Skin epidermis (tissue), 12 donors: ENCODE measurements around the gene TBPL1.
"Not testable (repeated sequence)": the region's sequence is repeated elsewhere in the genome, so short reads cannot be mapped to it uniquely, and the experiment has no call there.

Experiments used
- H3K27ac ChIP-seq, 21 experiments: fragments of 200-600 bp; sonication (generic) in 11 of 21; one replicate each; pipeline ENCODE4 v1.5.0; 2020; ENCODE audit warnings: mild to moderate bottlenecking in 3 of 21, inconsistent platforms in 2 of 21, moderate library complexity in 2 of 21
- H3K4me3 ChIP-seq, 7 experiments: fragments of 200-600 bp; sonication (generic) in 2 of 7; one replicate each; pipeline ENCODE4 v1.5.0; 2020; ENCODE audit warnings: inconsistent platforms in 2 of 7, mild to moderate bottlenecking in 2 of 7, moderate library complexity in 1 of 7

The TBPL1 gene

DNA sequence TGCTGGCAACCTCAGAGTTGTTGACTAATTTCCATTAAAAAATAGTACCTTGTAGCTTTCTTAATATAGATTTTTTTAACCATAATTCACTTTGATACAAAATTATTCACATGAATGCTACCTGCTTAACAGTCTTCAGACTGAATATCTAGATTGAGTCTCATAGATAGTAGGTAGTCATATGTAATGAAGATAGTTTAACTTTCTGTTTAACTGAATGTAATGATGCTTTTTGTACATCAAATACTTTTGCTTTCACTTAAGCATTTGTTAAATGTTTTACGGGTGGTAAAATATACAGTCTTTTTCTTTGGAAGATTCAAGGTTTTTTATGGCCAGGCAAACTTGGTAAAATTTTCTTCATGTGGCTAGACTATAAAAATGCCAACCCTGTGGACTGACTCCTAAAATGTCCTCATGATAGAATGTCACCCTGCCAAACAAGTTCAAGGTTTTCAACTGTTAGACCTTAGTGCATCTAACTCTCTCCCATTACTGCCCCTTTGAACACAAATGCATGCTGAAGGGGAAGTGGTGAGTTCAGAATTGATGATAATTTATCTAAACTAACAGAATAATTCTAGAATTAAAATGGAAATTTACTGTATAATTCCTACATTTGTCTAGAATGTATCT, 16.4 kb downstream of the TBPL1 start:
- Histone ChIP-seq H3K27ac (peak overlapping the region in 1 of 21 experiments; percentile 1), H3K4me3 (no peak overlapping the region)

DNA sequence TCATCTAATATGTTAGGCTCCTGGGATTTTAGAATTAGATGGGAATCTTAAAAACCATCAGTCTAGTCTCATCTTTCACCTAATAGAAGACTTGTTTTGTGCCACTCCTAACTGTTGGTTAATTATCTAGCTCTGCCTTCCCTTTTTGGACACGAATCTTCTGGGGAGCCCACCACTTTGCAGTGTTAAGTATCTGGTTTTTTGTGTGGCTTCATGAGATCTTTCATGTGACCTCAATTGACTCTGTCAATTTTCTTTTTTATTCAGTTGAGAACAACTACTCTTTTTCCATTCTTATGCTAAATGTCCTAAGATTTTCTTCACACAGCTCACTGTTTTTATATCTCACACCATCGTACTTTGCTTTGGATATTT, 16.9 kb downstream of the TBPL1 start:
- H3K4me3 ChIP-seq, result no peak overlapping the region
- H3K27ac ChIP-seq, result peak overlapping the region in 1 of 21 experiments; percentile 1

DNA sequence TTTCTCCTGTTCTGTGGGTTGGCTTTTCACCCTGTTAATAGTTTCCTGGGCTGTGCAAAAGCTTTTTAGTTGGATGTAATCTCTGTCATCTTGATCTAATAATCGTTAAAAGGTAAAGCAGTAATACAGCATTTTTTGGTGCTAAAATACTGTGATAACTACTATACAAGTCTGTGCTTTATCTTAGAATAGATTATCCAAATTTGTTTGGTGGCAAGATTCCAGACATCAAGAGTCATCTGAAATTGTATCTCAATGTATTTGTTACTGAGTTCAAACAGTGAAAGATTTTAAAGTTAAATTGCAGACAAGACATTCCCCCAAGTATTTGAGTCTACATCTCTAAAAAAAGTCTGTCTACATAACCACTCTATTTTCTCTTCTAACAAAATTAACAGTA, 18.8 kb downstream of the TBPL1 start:
- Histone ChIP-seq H3K4me3 (no peak overlapping the region), H3K27ac (no peak overlapping the region)

DNA sequence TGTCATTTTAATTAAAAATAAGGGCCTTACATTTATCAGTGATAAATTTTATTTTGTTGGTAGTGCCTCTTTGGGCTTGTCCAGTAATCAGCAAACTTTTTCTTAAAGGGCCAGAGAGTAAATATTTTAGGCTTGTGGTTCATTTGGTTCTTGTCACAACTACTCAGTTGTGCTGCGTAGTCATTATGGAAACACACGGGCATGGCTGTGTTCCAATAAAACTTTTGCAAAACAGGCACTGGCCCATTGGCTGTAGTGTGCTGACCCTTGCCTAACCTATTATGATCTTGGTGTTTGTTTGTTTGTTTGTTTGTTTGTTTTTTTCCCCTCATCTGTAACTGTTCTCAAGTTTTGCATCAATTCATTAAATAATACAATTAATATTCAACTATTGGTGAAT, 19.4 kb downstream of the TBPL1 start:
- no peak overlapping the region for H3K27ac ChIP-seq
- no peak overlapping the region for H3K4me3 ChIP-seq

DNA sequence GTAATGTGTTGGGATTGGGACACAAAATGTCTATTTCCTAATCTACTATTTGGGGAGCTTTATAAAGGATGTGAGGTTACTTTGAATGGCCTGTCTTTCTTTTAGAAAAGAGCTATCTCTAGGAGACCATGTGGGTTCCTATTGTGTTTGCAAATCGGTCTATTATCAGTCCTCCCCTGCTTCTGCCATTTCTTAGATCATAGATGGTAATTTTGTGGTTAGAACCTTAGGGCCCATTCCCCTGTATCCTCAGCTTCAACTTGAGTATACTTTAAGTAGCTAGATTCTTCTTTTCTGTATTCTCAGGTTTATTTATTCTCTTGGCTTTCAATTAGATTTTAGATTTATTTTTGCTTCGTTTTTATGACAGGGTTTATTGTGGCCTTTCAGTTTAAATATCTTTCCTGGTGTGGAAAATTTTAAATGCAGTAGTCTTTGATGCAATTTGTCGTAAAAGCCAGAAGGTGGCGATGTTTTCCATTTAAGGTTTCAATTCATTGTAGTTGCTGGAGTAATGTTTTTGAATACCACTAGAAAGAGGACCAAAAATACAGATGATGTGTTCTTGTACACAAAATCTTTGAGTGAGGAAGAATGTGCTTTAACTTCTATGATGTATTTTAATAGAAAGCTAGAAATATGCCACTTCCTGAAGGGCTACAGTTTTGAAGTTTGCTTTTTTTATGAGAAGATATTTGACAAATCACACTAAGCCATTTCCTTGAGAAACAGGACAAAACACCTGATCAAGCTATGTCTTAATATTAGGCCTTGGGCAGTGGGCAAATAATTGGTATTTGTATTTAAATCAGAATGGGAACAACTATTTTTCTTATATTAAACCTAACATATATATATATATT, 20.3 kb downstream of the TBPL1 start:
- Histone ChIP-seq H3K4me3 (no peak overlapping the region), H3K27ac (peak overlapping the region in 1 of 21 experiments; percentile 42)

DNA sequence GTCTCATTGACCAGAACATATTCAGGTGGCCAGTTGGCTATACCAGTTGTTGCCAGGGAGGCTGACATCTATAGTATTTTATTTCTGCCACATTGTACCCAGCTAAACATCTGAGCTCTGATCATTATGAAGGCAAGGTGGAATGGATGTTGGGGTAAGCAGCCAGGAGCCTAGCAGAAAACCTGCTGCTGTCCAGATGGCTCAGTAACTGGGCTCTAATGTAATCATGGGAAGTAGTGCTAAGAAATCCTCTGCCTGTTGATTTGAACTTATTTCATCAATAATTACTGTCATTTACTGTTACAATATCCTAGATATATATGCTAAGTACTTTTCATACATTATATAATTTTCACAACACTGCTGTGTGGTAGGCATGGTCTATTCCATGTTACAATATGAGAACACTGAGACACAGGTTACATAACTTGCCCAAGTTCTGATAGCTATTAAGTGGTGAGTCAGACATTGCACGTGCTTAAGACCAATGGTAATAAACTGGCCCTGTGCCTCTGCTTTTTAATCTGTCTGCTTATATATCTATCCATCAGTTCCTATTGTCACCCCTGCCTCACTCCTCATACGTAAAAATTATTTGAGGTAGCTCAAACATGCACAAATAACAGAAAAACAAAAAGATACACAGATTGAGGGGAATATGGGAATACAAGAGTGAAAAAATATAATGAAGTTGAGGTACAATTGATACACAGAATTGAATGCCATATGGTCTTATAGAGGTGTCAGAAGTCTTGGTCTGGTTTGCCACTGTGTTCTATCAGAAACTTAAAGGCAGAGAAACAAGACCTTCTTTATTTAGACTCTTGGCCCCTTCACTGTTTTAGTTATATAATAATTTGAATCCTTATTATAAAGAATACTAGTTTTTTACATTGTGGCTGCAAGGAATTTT, 25.2 kb downstream of the TBPL1 start:
- H3K4me3 ChIP-seq, result no peak overlapping the region
- peak overlapping the region in 9 of 21 experiments; percentile 5 to 46 (median 35) for H3K27ac ChIP-seq

DNA sequence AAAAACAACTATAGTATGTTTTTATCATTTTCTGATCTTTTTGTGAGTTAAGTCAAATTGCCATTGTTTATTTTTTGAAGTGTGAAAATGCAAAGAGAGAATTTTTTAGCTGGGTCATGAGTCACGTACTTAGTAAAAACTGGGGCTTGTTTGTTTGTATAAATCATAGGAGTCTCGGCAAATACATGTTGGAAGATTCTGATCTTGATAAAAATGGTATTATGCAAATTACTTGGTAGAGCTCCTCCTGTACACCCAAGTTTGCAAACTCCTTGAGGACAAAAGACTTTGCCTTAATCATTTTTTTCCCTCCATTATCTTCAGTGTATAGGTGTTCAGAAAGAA, 25.8 kb downstream of the TBPL1 start:
- Histone ChIP-seq H3K4me3 (no peak overlapping the region), H3K27ac (peak overlapping the region in 3 of 21 experiments; percentile 15 to 35 (median 25))

DNA sequence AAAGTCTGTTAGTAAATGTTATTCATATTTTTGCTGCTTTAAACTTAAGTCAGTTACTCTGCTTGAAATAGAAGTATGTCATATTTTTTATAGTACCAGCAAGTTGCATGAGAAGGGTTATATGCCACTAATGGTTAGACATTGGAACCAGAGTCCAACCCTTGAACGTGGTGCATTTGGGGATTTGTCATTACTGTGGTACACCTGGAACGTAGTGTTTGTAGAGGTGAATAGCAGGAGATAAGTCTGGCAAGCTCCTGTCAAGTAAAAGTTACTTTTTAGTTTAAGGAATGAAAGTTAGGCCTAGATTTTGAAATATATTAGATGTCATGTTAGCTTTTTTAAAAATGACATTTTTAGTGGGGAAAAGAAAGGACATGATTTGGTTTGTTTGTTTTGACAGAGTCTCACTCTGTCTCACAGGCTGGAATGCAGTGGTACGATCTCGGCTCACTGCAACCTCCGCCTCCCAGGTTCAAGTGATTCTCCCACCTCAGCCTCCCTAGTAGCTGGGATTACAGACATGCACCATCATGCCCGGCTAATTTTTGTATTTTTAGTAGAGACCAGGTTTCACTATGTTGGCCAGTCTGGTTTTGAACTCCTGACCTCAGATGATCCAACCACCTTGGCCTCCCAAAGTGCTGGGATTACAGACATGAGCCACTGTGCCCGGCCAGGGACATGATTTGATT, 26.4 kb downstream of the TBPL1 start:
- peak overlapping the region in 1 of 21 experiments; percentile 15 for H3K27ac ChIP-seq
- H3K4me3 ChIP-seq, result not testable (repeated sequence)

DNA sequence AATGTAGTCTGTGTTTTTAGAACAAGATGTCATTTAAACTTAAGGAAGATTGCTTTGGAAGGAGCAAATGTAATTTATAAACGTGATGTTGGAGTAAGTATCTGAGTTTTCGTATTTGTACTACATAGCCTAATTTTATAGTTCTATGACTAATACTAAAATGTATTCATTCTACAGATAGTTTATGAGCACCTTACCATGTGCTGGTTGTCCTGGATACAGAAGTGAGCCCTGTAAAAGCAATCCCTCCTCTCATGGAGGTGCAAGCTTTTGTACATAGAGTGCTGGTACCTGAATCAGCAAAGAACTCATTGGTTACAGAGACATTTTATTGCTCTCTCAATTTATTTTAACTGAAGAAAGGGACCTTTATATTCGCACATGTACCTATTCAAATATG, 27.1 kb downstream of the TBPL1 start:
- Histone ChIP-seq H3K4me3 (no peak overlapping the region), H3K27ac (no peak overlapping the region)

DNA sequence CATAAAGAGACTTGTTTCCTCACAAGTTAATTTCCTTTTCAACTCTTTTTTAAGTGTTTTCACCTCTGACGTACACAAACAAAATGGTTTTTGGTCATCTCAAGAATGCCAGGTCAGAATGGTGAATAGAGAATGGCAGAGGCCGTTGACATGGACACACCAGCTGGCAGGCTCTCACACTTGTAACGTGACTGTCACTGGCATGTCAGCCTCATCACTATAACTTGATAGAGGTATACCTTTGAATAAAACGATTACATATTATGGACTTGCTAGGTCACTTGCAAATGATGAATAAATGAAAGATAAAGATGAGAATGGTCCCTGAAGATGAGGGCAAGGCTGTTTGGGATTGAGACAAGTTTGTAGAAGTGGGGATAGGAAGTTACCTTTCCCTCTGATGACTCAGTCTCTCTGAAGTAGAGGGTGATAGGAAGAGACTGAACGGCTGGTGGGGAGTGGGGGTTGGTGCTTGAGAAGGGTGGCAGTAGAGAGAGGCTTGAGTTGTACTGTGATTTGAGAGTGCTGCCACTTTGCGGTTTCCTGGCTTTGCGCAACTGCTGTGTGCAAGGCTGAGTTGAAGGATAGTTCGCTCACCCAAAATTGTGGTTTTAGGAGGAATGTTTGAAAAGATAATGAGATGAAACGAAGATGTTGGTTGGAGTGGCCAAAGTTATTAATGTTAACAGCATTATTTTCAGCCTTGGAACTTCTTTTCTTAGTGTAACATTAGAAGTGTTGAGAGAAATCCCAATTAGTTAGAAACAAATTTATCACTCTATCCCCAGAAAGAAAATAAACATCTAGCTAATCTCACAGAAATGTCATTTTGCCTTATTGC, 30.3 kb downstream of the TBPL1 start:
- Histone ChIP-seq H3K27ac (no peak overlapping the region), H3K4me3 (no peak overlapping the region)

DNA sequence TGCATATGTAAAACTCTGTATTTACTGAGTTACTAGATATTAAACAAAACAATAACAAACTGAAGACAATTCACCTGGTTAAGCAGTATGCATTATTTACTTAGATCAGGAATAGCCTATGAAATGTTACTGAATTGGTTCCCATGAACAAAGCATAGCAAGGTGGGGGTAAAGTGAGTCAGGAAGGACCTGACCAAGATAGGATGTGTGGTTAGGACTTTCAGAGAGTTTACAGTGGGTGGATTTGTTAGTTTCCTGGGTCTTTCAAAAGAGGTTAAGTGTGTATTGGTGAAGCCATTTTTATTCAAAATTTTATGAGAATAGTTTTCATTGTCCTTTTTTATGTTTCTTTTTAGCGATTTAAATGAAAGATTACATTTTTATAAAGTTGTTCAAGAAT, 32.9 kb downstream of the TBPL1 start:
- Histone ChIP-seq H3K4me3 (no peak overlapping the region), H3K27ac (no peak overlapping the region)

DNA sequence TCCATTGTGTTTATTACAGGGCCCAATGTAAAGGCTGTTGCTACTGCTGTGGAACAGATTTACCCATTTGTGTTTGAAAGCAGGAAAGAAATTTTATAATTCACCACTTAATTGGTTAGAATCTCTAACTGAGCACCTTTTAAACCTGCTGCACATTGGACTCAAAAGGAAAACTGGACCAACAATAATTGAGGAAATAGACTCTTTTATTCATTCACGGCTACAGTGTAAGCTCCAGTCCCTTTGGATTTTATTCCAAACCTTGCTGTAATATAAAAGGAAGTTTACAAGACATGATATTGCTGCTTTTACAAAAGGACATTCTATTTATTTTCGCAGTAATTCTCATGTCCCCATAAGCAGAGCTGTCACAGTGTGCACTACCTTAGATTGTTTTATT, 33.9 kb downstream of the TBPL1 start:
- H3K27ac ChIP-seq, result no peak overlapping the region

DNA sequence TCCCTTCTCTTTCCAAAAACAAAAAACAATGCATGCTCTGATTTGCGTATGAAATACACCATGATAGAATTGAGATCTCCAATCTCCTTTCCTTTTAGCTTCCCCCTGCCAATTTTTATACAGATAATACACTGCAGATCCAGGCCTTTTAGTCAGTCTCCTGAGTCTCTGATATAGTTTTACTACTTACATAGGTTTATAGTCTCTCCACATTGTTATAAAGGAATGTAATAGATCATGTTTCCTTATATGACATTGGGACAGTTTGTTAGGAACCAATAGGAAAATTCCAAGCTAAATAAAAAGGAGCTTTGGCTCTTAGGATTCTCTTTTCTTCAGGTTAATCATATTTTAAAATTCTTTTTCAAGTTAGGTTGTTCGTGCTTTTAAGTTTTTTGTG, 36.5 kb downstream of the TBPL1 start:
- Histone ChIP-seq H3K4me3 (no peak overlapping the region), H3K27ac (no peak overlapping the region)

More for the DNA sequence above, 33.9 kb downstream of the TBPL1 start:
- no peak overlapping the region for H3K4me3 ChIP-seq

DNA sequence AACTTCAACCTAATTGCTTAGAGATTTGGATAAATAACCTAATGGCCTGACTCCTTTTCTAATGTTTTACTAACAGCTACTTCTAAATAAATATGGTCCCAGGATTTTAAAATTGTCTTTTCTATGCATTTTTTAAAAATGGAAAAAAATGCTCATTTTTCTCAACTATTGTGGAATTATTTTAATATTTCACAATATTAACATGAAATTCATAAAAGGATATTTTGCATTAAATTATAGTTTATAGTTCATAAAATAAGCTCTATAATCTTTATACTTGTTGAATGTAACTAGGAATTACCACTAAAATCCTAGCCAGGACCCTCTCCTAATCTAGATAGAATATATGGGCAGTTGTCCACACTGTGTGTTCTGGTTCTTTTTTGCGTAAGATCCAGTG, 37.3 kb downstream of the TBPL1 start:
- H3K4me3 ChIP-seq, result no peak overlapping the region
- H3K27ac ChIP-seq, result no peak overlapping the region

DNA sequence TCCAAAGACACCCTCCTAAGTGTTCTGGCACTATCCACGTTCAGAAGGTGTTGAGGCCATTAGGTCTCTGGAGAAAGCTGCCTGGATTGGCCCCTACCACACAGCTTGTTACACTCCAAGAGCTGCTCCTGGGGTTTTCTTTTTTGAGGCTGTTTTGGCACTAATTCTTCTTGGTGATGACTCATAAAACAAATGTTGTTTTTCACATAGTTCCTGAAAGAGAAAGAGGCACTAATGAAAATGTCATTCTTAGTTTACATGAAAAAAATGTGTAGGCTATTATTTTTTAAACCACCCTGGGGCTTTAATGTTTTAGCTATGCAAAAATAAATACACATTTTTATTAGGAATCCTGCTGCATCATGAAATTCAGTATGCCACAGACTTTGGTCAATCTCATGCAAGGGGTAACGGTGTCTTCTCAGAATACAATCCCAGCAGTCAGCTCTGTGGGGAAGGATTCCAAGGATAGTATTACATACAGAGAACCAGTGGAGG, 38.1 kb downstream of the TBPL1 start:
- Histone ChIP-seq H3K27ac (no peak overlapping the region), H3K4me3 (no peak overlapping the region)

DNA sequence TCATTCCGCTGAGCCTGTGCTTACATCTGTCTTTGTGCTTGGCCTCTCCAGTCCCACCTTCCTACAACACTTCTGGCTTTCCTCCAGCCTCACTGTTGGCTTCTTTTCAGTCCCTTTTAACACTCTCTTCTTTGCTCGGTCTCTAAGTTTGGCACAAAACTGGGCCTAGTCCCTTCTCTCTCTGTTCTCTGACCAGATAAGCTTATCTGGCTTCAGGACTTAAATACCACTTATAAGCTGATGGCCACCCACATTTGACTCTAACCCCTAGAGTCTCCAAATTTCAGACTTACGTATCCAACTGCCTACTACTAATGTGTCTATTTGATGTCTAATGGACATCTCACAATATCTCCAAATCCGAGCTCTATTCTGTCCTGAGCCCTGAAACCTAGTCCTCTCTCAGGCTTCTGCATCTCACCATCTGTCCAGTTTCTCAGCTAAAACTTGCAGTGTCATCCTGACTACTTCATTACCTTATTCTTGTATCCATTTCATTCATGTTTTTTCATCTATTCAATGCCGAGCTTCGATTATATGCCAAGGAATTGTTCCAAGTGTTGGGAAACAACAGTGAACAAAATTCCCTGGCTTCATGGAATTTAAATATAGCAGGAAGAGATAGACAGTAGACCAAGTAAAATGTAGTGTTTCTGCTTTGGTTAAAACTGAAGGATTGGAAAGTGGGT, 40.1 kb downstream of the TBPL1 start:
- no peak overlapping the region for H3K27ac ChIP-seq
- no peak overlapping the region for H3K4me3 ChIP-seq

DNA sequence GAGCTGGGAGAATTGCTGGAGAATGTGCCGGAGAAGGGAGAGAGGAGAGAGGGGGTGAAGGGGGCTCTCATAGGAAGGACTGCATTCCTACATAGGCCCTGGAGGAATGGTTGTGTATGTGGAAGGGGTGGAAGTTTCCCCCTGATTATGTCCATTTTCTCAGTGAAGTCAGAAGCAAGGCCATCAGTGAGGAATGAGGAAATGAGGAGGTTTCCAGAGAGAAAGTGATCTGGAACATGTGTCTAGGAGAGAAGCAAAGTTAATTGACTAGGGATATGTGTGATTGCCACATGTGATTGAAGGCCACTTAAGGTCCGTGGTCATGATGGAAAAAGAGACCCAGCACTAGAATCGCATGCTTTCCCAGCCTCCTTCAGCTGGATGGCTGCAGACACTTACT, 42.3 kb downstream of the TBPL1 start:
- no peak overlapping the region for H3K27ac ChIP-seq
- H3K4me3 ChIP-seq, result no peak overlapping the region

DNA sequence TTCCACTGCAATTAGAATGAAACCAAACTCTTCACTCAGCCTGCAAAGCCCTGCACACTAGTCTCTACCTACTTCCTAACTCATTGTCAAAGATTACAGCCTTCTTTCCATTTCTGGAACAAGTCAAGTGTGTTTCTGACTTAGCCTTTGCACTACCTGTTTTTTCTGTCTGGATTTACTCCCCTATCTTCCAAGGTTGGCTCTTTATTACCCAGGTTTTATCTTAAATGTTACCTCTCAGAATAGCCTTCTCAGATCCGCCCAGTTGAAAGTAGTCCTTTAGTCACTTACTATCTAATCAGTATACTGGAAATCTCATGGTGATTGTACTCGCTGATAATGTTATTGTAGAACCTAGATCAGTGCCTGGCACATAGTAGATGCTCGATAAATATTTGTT, 42.7 kb downstream of the TBPL1 start:
- Histone ChIP-seq H3K27ac (no peak overlapping the region), H3K4me3 (no peak overlapping the region)
